Hepatic stellate cell (primary cell): Measurements from ENCODE around the gene UNKL.
"Not testable (repeated sequence)": the region's sequence is repeated elsewhere in the genome, so short reads cannot be mapped to it uniquely, and the experiment has no call there.

ENCODE experiments used
- DNase-seq: peaks from one replicate; pipeline ENCODE4 v3.0.0; 2011; ENCODE audit warnings: low spot score

Gene UNKL

DNA sequence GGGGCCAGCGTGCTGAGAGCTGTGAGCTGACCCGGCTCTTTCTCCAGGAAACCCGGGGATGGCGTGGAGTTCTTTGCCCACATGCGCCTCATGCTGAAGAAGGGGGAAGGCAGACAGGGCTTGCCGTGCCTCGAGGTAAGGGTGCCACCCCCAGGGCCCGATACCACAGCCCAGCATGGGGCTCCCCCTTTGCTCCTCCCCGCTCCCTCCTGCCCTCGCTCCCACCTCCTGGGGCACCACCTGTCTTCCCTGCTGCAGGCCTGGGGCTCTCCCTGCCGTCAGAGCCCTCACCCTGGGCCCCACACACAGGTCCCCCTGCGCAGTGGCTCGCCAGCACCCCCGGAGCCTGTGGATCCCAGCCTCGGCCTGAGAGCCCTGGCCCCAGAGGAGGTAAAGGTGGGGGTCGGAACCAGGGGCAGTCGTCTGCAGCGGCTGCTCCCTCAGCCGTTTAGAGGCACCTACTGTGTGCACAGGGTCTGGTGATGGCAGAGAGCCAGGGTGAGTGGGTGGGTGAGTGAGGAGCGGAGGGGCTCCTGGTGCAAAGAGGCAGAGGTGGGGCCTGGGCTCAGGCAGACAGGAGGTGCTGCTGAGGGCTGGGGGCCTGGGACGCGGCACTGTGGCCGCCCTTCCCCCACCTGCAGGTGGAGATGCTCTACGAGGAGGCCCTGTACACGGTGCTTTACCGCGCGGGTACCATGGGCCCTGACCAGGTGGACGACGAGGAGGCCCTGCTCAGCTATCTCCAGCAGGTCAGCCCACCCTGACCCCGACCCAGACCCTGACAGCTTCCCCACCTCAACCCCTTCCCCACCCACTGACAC is 75.4 kb downstream of the UNKL start:
- DNase-seq: no peak

DNA sequence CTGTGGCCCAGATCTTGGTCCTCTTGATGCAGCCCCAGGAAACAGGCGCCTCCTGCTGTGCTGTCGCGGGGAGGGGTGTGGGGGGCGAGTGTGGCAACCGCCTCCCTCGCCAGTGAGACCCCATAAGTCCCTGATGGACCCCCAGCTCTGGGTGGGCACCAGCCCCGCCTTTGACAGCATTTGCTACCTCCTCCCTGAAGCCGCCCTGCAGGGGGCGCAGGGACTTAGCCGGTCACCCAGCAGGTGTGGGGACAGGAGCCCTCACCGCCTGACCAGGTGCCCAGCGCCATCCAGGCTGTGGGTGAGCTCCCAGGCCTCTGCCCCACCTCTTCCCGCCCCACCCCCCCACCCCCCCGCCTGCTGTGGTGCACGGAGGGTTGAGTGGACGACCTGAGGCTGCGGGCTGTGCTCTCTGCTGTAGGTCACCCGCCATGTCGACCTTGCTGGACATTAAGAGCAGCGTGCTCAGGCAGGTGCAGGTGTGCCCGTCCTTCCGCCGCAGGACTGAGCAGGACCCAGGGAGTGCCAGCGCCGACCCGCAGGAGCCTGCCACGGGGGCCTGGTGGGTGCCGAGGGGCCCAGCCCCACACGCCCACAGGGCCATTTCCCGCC is 76.3 kb downstream of the UNKL start:
- DNase-seq: no peak

DNA sequence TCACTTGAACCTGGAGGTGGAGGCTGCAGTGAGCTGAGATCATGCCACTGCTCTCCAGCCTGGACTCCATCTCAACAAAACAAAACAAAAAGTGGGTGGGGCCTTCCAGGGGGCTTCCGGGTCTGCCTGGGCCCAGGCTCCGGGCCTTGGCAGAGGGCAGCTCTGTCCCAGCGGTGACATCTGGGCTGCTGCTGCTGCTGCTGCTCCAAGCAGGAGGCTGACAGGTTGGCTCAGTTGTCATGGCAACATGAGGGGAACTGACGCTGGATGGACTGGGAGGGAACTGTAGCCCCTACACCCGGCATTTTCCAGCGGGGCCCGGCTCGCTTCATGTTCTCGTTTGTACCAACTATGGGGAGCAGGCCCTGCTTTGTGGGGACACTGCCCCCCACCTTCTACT is 77.0 kb downstream of the UNKL start:
- no peak for DNase-seq

DNA sequence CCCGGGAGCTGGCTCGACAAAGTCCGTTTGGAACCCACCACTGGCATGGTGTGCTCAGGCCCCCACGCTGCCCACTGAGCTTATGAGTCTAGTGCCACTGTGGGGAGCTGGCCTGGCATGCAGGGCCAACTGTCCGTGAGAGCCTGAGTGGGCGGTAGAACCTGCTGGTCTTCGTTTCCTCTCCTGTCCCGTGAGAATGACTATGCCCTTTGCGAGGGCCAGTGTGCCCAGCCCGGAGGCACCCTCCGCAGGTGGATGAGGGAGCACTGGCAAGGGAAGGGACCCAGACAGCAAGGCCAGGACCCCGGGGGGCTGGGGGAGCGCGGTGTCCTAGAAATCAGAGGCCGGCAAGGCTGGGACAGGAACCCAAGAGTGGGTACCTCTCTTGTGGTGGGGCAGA is 77.9 kb downstream of the UNKL start:
- no peak for DNase-seq

DNA sequence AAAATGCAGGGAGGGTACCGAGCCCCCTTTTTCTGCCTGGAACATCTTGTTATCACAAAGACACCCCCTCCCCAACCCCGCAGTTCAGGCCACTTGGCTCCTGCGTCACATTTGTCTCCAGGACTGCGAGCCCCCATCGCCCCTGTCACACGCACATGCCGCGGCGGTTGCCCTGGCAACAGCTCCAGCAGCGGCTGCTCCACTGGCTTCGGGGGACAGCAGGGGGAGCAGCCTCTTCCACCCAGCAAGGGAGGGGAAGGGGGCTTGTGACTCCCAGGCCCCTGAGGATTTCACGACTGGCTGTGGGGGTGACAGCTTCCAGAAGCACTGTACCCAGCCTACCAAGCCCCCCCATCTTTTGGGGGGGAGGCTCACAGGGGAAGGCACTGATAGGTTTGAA is 78.5 kb downstream of the UNKL start:
- DNase-seq: no peak

DNA sequence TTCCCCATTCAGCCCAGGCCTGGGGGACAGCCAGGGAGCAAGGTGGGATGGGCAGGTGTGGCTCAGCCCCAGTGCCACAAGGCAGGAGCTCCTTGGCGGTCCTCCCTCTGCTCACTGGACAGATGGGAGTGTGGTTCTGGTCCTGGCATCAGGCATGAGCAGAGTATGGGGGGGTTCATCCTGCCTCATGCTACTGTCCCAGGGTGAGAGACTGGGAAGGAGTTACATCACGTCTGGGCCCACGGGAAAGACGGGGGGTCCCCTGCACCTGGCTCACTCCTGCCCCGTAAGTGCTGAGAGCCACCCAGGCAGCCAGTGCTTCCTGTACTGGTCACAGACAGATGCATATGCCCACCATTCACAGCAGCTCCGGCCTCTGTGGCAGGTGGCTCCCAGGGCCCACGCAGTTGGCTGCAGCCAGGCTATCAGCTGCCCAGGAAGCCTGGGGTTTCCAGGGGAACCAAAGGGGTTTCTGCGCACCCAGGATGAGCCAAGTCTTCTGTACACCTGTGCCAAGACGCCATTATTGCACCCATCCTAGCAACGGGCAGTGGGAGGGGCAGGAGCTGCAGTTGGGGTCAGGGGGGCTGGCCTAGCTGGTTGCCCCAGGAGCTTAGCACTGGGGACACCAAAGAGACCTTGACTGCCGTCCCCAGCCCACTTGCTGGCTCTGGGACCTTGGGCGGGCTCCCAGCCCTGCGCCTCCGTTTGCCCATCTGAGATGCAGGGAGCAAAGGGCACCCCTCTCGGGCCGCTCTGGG is 79.1 kb downstream of the UNKL start:
- no peak for DNase-seq

DNA sequence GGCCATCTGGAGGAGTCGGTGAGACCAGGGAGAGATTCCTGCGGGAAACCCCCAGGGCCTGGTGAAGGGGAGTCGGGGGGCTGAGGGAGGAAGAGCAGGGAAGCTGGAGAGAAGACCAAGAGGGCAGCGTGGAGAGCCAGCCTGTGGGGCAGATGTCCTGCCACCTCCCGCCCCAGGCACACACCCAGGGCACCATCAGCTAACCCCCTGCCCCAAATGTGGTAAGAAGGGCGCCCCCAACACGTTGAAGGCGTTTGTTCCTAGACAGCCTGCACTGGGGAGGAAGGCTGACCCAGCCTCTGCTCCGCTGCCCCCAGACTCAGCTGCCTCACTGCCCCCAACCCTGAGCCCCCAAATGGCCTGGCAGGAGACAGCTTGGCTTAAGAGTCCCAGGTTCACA is 79.8 kb downstream of the UNKL start:
- DNase-seq: no peak

DNA sequence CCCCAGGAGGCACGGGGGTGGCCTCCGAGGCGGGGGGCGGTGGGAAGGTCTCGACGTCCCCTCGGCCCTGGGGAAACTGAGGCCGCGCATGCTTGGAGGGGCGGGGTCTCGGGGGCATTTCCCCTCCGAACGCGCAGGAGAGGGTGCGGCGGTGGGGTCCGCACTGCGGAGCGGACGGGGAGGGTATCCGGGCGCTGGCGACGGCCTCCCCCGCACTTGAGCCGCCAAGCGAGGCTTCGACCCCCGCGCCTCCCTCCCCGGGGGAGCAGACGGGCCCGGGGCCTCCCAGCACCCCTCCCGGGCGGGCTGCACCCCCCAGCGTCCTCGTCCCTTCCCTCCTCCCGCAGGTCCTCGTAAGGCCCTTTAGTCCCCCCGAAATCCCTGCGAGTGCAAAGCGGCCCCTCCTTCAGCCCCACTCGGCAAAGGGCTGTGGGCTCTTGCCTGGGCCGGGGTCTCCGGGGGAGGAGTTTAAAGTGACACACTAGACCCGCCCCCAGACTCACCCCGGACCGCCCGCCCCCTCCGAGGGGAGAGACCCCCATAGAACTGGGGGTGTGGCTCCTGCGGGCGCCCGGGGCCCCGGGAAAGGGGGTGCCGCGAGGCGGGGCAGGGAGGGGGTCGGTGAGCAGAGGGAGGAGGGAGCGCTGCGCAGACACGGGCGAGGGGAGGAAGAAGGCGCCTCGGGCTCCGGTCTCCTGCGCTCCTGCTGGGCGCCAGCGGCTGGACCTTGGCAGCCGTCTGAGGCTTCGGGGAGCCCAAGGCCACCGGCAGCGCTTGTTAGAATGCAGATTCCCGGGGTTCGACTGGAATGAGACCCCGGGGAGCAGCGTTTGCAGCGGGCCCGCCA is 80.4 kb downstream of the UNKL start:
- no peak for DNase-seq

DNA sequence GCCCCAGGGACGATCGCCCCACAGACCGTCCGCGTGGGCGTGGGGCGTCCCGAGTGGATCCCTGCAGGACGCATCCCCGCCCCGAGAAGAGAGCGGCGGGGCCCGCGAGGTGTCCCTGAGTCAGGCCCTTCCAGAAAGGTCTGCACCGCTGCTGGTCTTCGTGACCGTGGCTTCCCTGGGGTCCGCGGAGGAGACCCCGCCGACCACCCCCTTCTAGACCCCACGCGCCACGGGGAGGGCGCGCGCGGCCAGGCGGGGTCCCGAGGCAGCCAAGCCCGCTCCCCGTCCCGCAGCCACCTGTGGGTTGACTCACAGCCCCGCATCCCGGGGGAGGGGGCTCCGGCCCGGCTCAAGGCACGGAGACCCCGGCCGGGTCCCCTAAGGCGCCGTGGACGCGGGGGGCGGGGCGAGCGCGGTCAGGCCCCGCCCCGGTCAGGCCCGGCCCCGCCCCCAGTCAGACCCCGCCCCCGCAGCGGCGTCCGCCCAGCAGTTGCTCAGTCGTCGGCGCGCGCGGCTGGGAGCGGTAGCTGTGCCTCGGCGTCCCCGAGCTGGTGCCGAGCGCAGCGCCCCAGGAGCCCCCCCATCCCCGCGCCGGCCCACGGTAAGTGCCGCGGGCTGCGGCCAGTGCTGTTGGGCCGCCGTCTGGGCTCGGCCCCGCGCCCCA is 81.2 kb downstream of the UNKL start, which contains the start of gene BAIAP3:
BAIAP3 (plus strand) TSS at position 497 of the 664 bp plus-strand sequence. CDS start 4,905 bp downstream, outside the sequence.
- DNase-seq: peak; percentile 57

DNA sequence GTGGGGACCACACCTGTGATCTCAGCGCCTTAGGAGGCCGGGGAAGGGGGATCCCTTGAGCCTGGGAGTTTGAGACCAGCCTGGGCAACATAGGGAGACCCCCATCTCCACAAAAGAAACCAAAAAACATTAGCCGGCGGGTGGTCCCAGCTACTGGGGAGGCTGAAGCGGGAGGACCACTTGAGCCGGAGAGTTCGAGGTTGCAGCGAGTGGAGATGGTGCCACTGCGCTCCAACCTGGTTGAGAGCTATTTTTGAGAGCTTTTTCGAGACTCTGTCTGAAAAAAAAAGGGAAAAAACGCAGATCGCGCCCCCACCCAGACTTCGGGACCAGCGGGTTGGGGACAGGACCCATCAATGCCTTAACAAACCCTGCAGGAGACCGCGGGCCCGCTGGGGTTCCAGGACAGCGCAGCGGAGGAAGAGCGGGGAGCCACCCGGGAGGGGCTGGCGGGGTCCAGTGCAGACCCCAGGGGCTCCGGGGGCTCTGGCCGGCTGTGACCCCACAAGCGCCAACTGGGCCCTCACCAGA is 81.8 kb downstream of the UNKL start:
- DNase-seq: no peak

DNA sequence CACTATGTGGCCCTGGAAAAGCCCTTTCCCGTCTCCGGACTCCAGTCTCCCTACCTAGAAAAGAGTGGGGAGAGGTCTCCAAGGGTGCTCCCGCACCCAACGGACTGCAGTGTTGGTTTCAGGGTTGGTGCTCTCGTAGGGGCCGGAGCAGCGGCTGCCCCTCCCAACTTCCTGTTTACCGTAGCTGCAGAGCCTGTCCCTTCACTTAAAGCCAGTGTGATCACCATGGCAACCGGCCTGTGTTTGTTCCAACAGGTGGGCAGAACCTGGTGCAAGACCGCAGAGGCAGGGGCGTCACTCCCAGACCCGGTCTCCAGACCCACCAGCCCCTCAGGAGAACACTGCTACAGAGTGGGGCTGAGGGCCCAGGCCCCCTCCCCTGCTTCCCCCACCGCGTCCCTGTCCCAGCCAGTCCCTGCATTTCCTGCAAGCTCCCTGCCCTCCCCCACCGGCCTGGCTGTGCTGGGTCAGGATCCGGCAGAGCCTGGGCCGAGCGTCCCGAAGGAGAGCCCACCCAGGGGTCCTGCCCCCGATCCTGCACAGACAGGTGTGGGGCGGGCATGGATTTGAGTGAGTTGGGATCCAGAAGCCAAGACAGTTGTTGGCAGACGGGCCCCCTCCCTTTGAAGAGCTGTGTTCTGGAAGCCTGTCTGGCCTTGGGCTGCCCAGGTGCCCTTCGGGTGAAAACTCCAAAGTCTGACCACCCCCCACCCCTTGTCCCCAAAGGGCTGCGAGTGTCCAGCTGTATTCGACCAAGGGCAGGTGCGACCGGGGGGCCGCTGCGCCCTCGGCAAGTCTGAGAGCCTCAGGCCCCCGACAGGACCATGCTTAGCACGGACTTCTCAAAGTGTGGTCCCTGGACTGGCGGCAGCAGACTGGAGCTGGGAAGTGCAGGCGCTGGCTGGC is 82.5 kb downstream of the UNKL start:
- peak; percentile 89 for DNase-seq

DNA sequence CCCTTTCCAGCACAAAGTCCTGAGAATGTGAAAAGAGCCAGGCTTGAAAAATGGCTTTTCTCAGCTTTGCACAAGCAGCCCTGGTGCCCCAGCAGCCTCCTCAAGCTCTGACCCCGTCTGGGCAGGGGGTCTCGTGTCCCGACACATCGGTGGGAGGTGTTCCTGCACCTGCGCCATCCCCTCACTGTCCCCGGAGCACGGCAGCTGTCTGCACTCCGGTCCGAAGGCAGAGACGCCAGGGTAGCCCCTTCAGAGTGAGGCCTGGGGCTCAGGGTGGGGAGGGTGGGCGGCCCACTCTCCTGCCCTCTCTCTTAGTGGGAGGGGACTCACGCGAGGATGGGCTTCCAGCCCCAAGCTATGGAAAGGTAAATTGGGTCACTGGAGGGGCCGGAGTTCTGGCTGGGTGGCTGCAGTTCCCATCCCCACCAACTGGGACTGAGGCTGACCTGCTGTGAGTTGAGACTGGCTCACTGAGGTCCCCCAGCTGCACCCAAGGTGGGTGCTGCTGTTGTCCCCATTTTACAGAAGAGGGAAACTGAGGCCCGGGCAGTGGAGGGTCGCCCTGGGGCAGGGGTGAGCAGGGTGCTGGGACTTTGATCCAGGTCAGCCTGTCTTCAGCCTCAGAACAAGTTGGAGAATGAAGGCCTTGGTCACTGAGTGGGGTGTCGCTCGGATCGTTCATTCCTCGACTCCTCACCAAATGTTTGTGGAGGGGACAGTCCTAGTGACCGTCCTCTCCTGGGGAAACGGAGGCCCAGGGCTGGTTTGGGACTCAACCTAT is 83.4 kb downstream of the UNKL start:
- DNase-seq: no peak

DNA sequence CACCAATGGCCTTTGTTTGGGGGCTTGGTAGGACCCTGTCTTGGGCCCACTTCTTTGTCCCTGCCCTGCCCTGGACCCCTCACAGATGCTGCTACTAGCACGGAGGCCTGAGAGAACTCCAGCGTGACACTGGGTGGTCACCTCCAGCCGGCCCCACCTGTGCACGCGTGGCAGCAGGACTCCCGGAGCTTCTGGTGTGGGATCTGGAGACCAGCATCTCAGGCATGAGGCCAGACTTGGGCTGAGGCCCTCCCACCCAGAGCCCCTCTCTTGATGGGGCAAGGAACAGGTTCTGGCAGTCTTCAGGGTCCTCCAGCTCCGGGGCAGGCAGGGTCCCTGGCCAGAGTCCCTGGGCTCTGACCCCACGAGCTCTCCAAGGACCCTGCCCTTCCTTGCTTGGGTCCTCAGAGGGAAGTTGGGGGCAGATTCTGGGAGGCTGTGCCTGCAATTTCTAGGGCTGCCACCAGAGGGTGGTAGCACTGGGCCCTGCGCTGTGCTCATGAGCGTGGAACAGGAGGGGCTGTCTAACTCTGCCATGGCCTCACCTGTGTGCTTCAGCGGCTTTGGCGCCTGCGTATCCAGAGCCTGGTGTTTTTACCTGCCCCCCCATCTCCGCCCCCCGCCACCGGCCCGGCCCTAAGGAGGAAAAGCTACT is 84.1 kb downstream of the UNKL start:
- no peak for DNase-seq

DNA sequence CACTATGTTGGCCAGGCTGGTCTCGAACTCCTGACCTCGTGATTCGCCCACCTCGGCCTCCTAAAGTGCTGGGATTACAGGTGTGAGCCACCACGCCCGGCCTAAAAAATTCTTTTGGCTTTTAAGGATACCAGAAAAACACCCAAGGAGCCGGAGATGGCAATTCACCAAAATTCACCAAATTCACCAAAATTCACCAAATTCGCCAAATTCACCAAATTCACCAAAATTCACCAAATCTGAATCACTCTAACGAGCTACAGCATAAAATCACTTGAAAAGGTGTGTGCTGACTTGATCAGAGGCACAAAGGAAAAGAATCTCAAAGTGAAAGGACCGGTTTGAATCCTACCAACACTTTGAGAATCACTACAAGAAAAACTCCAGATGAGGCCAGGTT is 85.5 kb downstream of the UNKL start:
- DNase-seq: not testable (repeated sequence)

DNA sequence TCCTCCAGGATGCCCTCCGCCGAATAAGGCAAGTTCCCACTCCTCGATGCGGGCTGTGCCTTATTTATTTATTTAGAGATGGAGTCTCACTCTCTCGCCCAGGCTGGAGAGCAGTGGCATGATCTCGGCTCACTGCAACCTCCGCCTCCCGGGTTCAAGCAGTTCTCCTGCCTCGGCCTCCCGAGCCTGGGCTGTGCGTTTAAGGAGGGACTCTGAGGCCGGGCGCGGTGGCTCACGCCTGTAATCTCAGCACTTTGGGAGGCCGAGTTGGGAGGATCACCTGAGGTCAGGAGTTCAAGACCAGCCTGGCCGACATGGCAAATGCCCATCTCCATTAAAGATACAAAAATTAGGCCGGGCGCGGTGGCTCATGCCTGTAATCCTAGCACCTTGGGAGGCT is 86.4 kb downstream of the UNKL start:
- DNase-seq: not testable (repeated sequence)

DNA sequence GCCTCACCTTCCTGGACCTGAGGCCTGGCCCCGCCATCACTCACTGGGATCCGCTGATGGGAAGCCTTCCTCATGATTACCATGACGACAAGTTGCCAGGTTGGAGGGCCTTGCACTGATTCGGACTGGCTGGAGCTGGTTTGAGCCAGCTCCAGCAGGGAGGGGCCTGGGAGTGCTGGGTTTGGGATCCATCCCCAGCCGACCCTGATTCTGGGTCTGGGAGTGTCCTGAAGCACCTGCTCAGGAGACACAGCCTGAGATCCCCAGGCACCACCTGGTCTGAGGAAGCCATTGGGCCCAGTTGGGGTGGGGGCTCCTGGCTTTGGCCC is 86.9 kb downstream of the UNKL start:
- no peak for DNase-seq

DNA sequence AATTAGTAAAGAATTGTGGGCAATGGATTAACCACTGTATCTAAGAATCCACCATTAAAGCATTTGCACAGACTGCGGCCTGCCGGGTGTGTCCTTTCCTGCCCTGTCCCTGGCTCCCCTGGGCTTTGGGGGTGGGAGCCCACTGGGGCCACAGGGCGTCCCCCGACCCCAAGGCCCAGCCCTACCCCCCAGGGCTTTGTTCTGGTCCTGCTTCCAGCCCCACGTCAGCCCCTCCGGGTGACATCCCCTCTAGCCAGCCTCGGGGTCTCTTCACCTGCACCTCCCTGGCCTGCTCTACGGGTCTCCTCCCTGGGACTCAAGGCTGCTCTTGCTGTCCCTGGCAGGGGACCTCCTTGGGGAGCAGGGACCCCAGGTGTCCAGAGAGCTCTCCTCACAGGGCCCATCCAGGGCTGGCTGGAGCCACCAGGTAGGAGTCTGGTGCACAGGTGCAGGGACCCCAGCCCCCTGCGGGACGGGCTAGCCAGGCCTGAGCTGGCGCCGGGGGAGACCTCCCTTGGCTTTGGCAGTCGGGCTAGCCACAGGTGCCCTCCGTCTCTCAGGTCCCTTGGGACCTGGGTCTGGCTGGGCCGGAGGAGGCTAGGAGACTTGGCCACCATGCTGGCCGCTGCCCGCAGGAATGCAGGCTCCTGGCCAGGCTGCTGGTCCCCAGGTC is 87.4 kb downstream of the UNKL start:
- DNase-seq: no peak

DNA sequence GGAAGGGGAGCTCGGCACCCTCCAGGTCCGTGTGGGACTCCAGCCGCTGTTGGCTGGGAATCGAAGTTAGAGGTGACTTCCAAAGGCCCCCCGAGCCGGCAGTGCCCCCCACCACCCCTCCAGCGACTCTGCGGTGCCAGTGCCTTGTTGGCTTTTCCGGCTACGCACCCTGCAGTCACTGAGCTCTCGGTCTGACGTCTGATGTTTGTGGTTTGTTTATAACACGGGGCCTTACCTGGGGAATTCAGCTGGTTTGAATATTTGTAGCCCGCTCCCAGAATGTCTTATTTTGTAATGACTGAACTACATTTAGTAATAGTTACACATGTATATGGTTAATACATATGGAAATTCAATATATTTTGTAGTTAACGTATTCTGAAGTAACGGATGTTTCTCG is 88.1 kb downstream of the UNKL start:
- no peak for DNase-seq
